ENCODE results near the gene GPX8.

- no peak for TF ChIP-seq CTCF (IDR thresholded peaks at IDR 0.05; ENCODE audit: insufficient read depth, low read length)
- TF ChIP-seq POLR2AphosphoS5 (IDR thresholded peaks at IDR 0.05; ENCODE audit: low read depth) = no peak
- TF ChIP-seq REST (IDR thresholded peaks at IDR 0.05; ENCODE audit: insufficient replicate concordance, low read depth) = no peak
These were observed 15.8 kb downstream of the GPX8 start for GRCh38 chr5:55175781-55176175.

All from HL-60 (cell line).